GM19324 (cell line): Measurements from ENCODE around the gene ARL15.

Source experiments
- ATAC-seq: cut with Tn5 transposase; IDR thresholded peaks from one replicate; pipeline ENCODE4 v1.9.1; 2021; ENCODE audit warnings: mild to moderate bottlenecking, moderate library complexity; ENCODE audit not compliant: unreplicated experiment, low FRiP score

ARL15 gene

GRCh38 chr5:54254482-54255198 is 55.7 kb downstream of the ARL15 start:
- ATAC-seq, result no peak

GRCh38 chr5:54251981-54252380 is 58.4 kb downstream of the ARL15 start:
- no peak for ATAC-seq

- no peak for ATAC-seq
Measured at GRCh38 chr5:54249210-54250028, 61.0 kb downstream of the ARL15 start.

- ATAC-seq, result no peak
Measured at GRCh38 chr5:54247226-54247625, 63.1 kb downstream of the ARL15 start.

GRCh38 chr5:54243483-54244080 is 66.8 kb downstream of the ARL15 start:
- no peak for ATAC-seq

- no peak for ATAC-seq
Measured at GRCh38 chr5:54242297-54242696, 68.1 kb downstream of the ARL15 start.

- no peak for ATAC-seq
Measured at GRCh38 chr5:54234304-54234933, 76.0 kb downstream of the ARL15 start.

- no peak for ATAC-seq
Measured at GRCh38 chr5:54230936-54231685, 79.3 kb downstream of the ARL15 start.

- peak; percentile 89 for ATAC-seq
Measured at GRCh38 chr5:54229041-54229780, 81.2 kb downstream of the ARL15 start.

GRCh38 chr5:54227759-54228158 is 82.6 kb downstream of the ARL15 start:
- no peak for ATAC-seq

- no peak for ATAC-seq
Measured at GRCh38 chr5:54227109-54227508, 83.3 kb downstream of the ARL15 start.

GRCh38 chr5:54226215-54226614 is 84.2 kb downstream of the ARL15 start:
- ATAC-seq, result no peak

GRCh38 chr5:54224103-54224826 is 86.1 kb downstream of the ARL15 start:
- no peak for ATAC-seq

- no peak for ATAC-seq
Measured at GRCh38 chr5:54222336-54222735, 88.0 kb downstream of the ARL15 start.

- ATAC-seq, result no peak
Measured at GRCh38 chr5:54221135-54221534, 89.2 kb downstream of the ARL15 start.

GRCh38 chr5:54220230-54221040 is 89.9 kb downstream of the ARL15 start:
- ATAC-seq, result no peak

- no peak for ATAC-seq
Measured at GRCh38 chr5:54217826-54218503, 92.4 kb downstream of the ARL15 start.
